ENCODE measurements around the gene RPL38.

Gene RPL38

GRCh38 chr17:74223901-74224300 lies 20.4 kb downstream of the RPL38 start:
- no peak for DNase-seq (ENCODE audit: low read depth)
- no peak for TF ChIP-seq CTCF (IDR thresholded peaks at IDR 0.05; ENCODE audit: control insufficient read depth, insufficient read depth, low read depth, low read length, missing control alignments)
- H3K4me3 ChIP-seq (ENCODE audit: control insufficient read depth, low read depth, low read length), result no peak overlapping the region

GRCh38 chr17:74224959-74225725 lies 21.7 kb downstream of the RPL38 start:
- no peak for DNase-seq (ENCODE audit: low read depth)
- H3K4me3 ChIP-seq (ENCODE audit: control insufficient read depth, low read depth, low read length), result no peak overlapping the region
- TF ChIP-seq CTCF (IDR thresholded peaks at IDR 0.05; ENCODE audit: control insufficient read depth, insufficient read depth, low read depth, low read length, missing control alignments), result no peak

GRCh38 chr17:74226252-74226651 lies 22.8 kb downstream of the RPL38 start:
- no peak for TF ChIP-seq CTCF (IDR thresholded peaks at IDR 0.05; ENCODE audit: control insufficient read depth, insufficient read depth, low read depth, low read length, missing control alignments)
- DNase-seq (ENCODE audit: low read depth), result no peak
- no peak overlapping the region for H3K4me3 ChIP-seq (ENCODE audit: control insufficient read depth, low read depth, low read length)

GRCh38 chr17:74227271-74228080 lies 24.0 kb downstream of the RPL38 start:
- no peak overlapping the region for H3K4me3 ChIP-seq (ENCODE audit: control insufficient read depth, low read depth, low read length)
- no peak for TF ChIP-seq CTCF (IDR thresholded peaks at IDR 0.05; ENCODE audit: control insufficient read depth, insufficient read depth, low read depth, low read length, missing control alignments)
- no peak for DNase-seq (ENCODE audit: low read depth)

GRCh38 chr17:74228306-74228978 lies 25.0 kb downstream of the RPL38 start:
- H3K4me3 ChIP-seq (ENCODE audit: control insufficient read depth, low read depth, low read length), result no peak overlapping the region
- DNase-seq (ENCODE audit: low read depth), result no peak
- TF ChIP-seq CTCF (IDR thresholded peaks at IDR 0.05; ENCODE audit: control insufficient read depth, insufficient read depth, low read depth, low read length, missing control alignments), result no peak

- TF ChIP-seq CTCF (IDR thresholded peaks at IDR 0.05; ENCODE audit: control insufficient read depth, insufficient read depth, low read depth, low read length, missing control alignments), result no peak
- H3K4me3 ChIP-seq (ENCODE audit: control insufficient read depth, low read depth, low read length), result no peak overlapping the region
- DNase-seq (ENCODE audit: low read depth), result no peak
Measured at GRCh38 chr17:74230896-74231295, 27.4 kb downstream of the RPL38 start.

Measured in AG09309 (cell line).